B cell (primary cell): ENCODE measurements around the gene KRT38. TPM values are rescaled to one million over a fixed set of nuclear protein-coding genes. Genes with fewer than 3 reads are reported as not detected.

ENCODE experiments used
- ATAC-seq: fragments of 200-7000 bp; cut with Tn5 transposase; one replicate; pipeline ENCODE4 v1.10.0; 2021; ENCODE audit warnings: low read depth, mild to moderate bottlenecking, moderate number of reproducible peaks, moderate library complexity
- CTCF ChIA-PET: fragments of 350-600 bp; sonication (Branson Sonifier 250); formaldehyde crosslinking; loops from one replicate; lab custom pipeline; 2021; ENCODE audit warnings: antibody characterized with exemption, inconsistent platforms; lab: Charles Lee
- POLR2A ChIA-PET: fragments of 350-600 bp; sonication (Branson Sonifier 250); formaldehyde crosslinking; loops from one replicate; lab custom pipeline; 2021; ENCODE audit warnings: antibody characterized with exemption; lab: Charles Lee
- DNase-seq: peaks from one replicate; pipeline ENCODE4 v3.0.0; 2013
- H2AFZ ChIP-seq: 2 replicates; pipeline ENCODE4 v1.6.1; 2012; ENCODE audit warnings: mild to moderate bottlenecking, low read depth, low read length; ENCODE audit not compliant: insufficient read depth, poor library complexity, severe bottlenecking
- H3K27ac ChIP-seq, 2 donors: 1 replicate in 1 of 2; 2 replicates in 1 of 2; pipeline ENCODE4 v1.5.1; 2012 to 2013; ENCODE audit warnings: low read length in 2 of 2, mild to moderate bottlenecking in 2 of 2, moderate library complexity in 1 of 2
- H3K27me3 ChIP-seq, 4 experiments: fragments of 200-600 bp in 1 of 4; sonication (generic) in 1 of 4; replicated peaks in 1 of 4; 1 replicate in 2 of 4; 2 replicates in 2 of 4; pipeline versions ENCODE4 v1.6.1 to v1.7.0; 2013 to 2016; ENCODE audit warnings: low read length in 3 of 4, mild to moderate bottlenecking in 2 of 4, mixed read lengths in 1 of 4, moderate library complexity in 1 of 4; ENCODE audit not compliant: insufficient read depth in 4 of 4, control insufficient read depth in 3 of 4; ENCODE audit errors: control extremely low read depth in 1 of 4
- H3K36me3 ChIP-seq, 2 experiments: replicated peaks in 1 of 2; 1 replicate in 1 of 2; 2 replicates in 1 of 2; pipeline versions ENCODE4 v1.6.1 to v1.7.1; 2013; ENCODE audit warnings: low read length in 1 of 2; ENCODE audit not compliant: insufficient read depth in 2 of 2, control insufficient read depth in 1 of 2; ENCODE audit errors: control extremely low read depth in 1 of 2, extremely low read depth in 1 of 2
- H3K4me1 ChIP-seq, 2 donors: fragments of 200-600 bp in 1 of 2; sonication (generic) in 1 of 2; 1 replicate in 1 of 2; 2 replicates in 1 of 2; pipeline versions ENCODE4 v1.5.1 to v1.6.1; 2013 to 2017; ENCODE audit warnings: low read length in 2 of 2; ENCODE audit not compliant: control insufficient read depth in 2 of 2, insufficient read depth in 2 of 2
- H3K4me2 ChIP-seq: replicated peaks from 2 replicates; pipeline ENCODE3; 2012; ENCODE audit warnings: mild to moderate bottlenecking, low read depth, low read length; ENCODE audit not compliant: poor library complexity, severe bottlenecking
- H3K4me3 ChIP-seq, 5 experiments: fragments of 200-600 bp in 1 of 5; sonication (generic) in 1 of 5; 1 replicate in 3 of 5; 2 replicates in 2 of 5; pipeline versions ENCODE4 v1.5.1 to v1.7.0; 2011 to 2016; ENCODE audit warnings: low read length in 4 of 5, mild to moderate bottlenecking in 4 of 5, low read depth in 2 of 5, control low read depth in 1 of 5, moderate library complexity in 1 of 5; ENCODE audit not compliant: insufficient read depth in 1 of 5; ENCODE audit errors: control extremely low read depth in 1 of 5, extremely low read depth in 1 of 5
- H3K79me2 ChIP-seq: fragments of 200-600 bp; sonication (generic); one replicate; pipeline ENCODE4 v1.6.0; 2016; ENCODE audit warnings: low read length; ENCODE audit not compliant: control insufficient read depth, insufficient read depth
- H3K9ac ChIP-seq: fragments of 200-600 bp; sonication (generic); 2 replicates; pipeline ENCODE4 v1.6.1; 2017; ENCODE audit warnings: mild to moderate bottlenecking, low read length, moderate library complexity
- H3K9me3 ChIP-seq, 3 donors: one replicate each; pipeline versions ENCODE4 v1.6.1 to v1.7.1; 2013; ENCODE audit warnings: low read length in 2 of 3; ENCODE audit not compliant: control insufficient read depth in 2 of 3, insufficient read depth in 1 of 3; ENCODE audit errors: control extremely low read depth in 1 of 3
- H4K20me1 ChIP-seq: 2 replicates; pipeline ENCODE4 v1.6.0; 2012; ENCODE audit warnings: mild to moderate bottlenecking, low read length; ENCODE audit not compliant: insufficient read depth, control insufficient read depth, poor library complexity, severe bottlenecking
- H3K27ac Mint-ChIP-seq: one replicate; pipeline ENCODE4 v1.8.0; 2021; ENCODE audit warnings: mixed read lengths
- H3K27me3 Mint-ChIP-seq: one replicate; pipeline ENCODE4 v1.8.0; 2021; ENCODE audit warnings: mixed read lengths
- H3K4me1 Mint-ChIP-seq: one replicate; pipeline ENCODE4 v1.8.0; 2021; ENCODE audit warnings: mixed read lengths
- H3K4me3 Mint-ChIP-seq: one replicate; pipeline ENCODE4 v1.8.0; 2021; ENCODE audit warnings: mixed read lengths
- H3K9me3 Mint-ChIP-seq: one replicate; pipeline ENCODE4 v1.8.0; 2022; ENCODE audit warnings: mixed read lengths; ENCODE audit not compliant: insufficient read depth
- EZH2 ChIP-seq: IDR thresholded peaks from 2 replicates; pipeline ENCODE4 v1.6.1; 2012; ENCODE audit warnings: borderline replicate concordance, low read depth, mild to moderate bottlenecking, moderate library complexity, low read length; ENCODE audit not compliant: insufficient read depth, poor library complexity, severe bottlenecking
- WGBS: methylation state at CpG from one replicate; pipeline ENCODE4 v1.1.5; 2013; ENCODE audit warnings: missing lambda C conversion rate; ENCODE audit not compliant: insufficient coverage; 5-methylcytosine and 5-hydroxymethylcytosine counted together
- intact Hi-C: fragments of 100-400 bp; cut with micrococcal nuclease; formaldehyde crosslinking; loops from one replicate; pipeline ENCODE4 v1.10.0; 2022
- polyA plus RNA-seq: library from polyadenylated mRNA; depleted of rRNA; stranded (reverse); fragments of >200 nt; gene quantifications from 2 replicates; pipeline ENCODE4 v1.2.3, GENCODE V29; 2012
- total RNA-seq, 2 donors: library from RNA; stranded (reverse); fragments of 120-200 nt in 1 of 2; gene quantifications; 1 replicate in 1 of 2; 2 replicates in 1 of 2; pipeline versions ENCODE4 v1.2.3 to v1.2.4, GENCODE V29; 2013 to 2022
- TF ChIP-seq, protein P1 (sequence below): fragments of 200-600 bp; IDR thresholded peaks from one replicate; pipeline ENCODE4 v1.8.0; 2022; ENCODE audit warnings: antibody characterized with exemption, mild to moderate bottlenecking

The KRT38 gene
- total and polyA plus RNA-seq, 2 donors (not counting 1 experiment from before 2014, with no cell fraction given) = not detected

DNA sequence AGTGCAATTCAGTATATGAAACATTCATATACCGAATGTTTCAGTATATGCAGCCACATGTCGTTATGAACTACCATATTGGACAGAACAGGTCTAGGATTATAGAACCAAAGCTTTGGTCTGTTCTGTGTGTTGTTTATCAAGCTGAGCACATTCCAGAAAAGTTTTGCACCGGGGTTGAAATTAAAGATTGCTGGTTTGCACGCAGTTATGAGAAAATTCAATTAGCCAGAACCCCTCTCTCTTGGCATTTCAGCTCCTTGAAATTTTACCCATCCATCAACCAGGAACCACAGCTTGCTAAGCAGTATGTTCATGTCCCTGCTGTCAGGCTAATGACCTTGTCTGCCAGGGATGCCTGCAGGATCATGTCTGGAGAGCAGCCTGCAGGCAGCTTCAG lies 16.9 kb upstream of the KRT38 start:
- H2AFZ ChIP-seq = no peak overlapping the region
- H3K9me3 ChIP-seq = no peaks in the 10 kb centered on the region
- Mint-ChIP-seq H3K27me3 (peaks cover 35% of the 10 kb centered on the region), H3K4me3 (no peak overlapping the region), H3K9me3 (no peaks in the 10 kb centered on the region), H3K4me1 (no peaks in the 10 kb centered on the region), H3K27ac (no peak overlapping the region)
- ChIA-PET POLR2A (no interaction called here), CTCF (interaction anchor here (0.9 kb wide), 1 partner anchor 191 kb away, joined by 3 read pairs; no protein-coding TSS in a partner anchor)
- H4K20me1 ChIP-seq = no peaks in the 10 kb centered on the region
- no peaks in the 10 kb centered on the region for H3K79me2 ChIP-seq
- intact Hi-C loops = no loop called here
- no peak overlapping the region for H3K9ac ChIP-seq
- H3K4me2 ChIP-seq = no peak overlapping the region
- no peak overlapping the region for H3K4me3 ChIP-seq
- no peak overlapping the region for H3K27ac ChIP-seq
- DNase-seq = no peak
- no peak for ATAC-seq
- H3K4me1 ChIP-seq = no peaks in the 10 kb centered on the region
- H3K36me3 ChIP-seq = no peaks in the 10 kb centered on the region
- peaks cover 0 to 4% (median 1%) of the 10 kb centered on the region in 4 experiments for H3K27me3 ChIP-seq
- WGBS = 78% methylated on average over 2 of the region's 4 CpGs
- TF ChIP-seq EZH2 = no peak
- TF ChIP-seq, protein P1, sequence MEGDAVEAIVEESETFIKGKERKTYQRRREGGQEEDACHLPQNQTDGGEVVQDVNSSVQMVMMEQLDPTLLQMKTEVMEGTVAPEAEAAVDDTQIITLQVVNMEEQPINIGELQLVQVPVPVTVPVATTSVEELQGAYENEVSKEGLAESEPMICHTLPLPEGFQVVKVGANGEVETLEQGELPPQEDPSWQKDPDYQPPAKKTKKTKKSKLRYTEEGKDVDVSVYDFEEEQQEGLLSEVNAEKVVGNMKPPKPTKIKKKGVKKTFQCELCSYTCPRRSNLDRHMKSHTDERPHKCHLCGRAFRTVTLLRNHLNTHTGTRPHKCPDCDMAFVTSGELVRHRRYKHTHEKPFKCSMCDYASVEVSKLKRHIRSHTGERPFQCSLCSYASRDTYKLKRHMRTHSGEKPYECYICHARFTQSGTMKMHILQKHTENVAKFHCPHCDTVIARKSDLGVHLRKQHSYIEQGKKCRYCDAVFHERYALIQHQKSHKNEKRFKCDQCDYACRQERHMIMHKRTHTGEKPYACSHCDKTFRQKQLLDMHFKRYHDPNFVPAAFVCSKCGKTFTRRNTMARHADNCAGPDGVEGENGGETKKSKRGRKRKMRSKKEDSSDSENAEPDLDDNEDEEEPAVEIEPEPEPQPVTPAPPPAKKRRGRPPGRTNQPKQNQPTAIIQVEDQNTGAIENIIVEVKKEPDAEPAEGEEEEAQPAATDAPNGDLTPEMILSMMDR = no peak

DNA sequence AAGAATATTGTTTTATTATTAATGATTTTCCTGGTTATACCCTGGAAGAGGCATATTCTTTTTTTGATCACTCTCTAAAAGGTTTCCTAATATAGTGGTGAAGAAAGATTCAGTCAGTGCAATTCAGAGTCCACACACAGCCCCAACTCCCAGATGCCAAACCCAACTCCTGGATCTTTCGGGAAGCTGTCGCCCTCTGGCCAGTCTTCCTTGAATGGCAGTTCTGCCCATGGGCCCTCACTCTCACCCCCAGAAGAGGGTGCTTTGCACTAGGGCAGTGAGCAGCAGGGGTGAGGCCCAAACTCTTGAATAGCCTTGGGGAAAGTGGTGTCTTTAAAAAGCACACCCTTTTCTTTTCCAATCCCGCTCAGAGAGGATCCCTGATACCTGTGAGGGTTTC lies 15.4 kb upstream of the KRT38 start:
- H3K27me3 ChIP-seq = peaks cover 0 to 7% (median 2%) of the 10 kb centered on the region in 4 experiments
- Mint-ChIP-seq H3K4me1 (no peaks in the 10 kb centered on the region), H3K27ac (no peak overlapping the region), H3K9me3 (no peaks in the 10 kb centered on the region), H3K4me3 (no peak overlapping the region), H3K27me3 (peaks cover 33% of the 10 kb centered on the region)
- DNase-seq (no peak), ATAC-seq (no peak)
- H3K36me3 ChIP-seq = no peaks in the 10 kb centered on the region
- H3K4me2 ChIP-seq = no peak overlapping the region
- H2AFZ ChIP-seq = no peak overlapping the region
- no peaks in the 10 kb centered on the region for H3K79me2 ChIP-seq
- TF ChIP-seq, protein P1 = no peak
- TF ChIP-seq EZH2 = no peak
- no peak overlapping the region for H3K9ac ChIP-seq
- no peaks in the 10 kb centered on the region for H4K20me1 ChIP-seq
- CTCF ChIA-PET = no interaction called here
- no peak overlapping the region for H3K27ac ChIP-seq
- H3K4me1 ChIP-seq = no peaks in the 10 kb centered on the region
- POLR2A ChIA-PET = no interaction called here
- no peak overlapping the region for H3K4me3 ChIP-seq
- WGBS = 93% methylated on average over 2 of the region's 3 CpGs
- intact Hi-C loops = no loop called here
- H3K9me3 ChIP-seq = no peaks in the 10 kb centered on the region
